ENCODE data around the gene USP20. TPM values are rescaled to one million over a fixed set of nuclear protein-coding genes. Genes with fewer than 3 reads are reported as not detected.

Gene USP20
- 7.4 and 7.8 TPM in 2 replicates for total RNA-seq

GRCh38 chr9:129835128-129835859, at the start of gene USP20, which contains the start of gene C9orf78:
TSS of gene USP20 (plus strand) at chr9:129835458. CDS start at chr9:129852556, 17,098 bp downstream.
TSS of gene C9orf78 (minus strand) at chr9:129835275. CDS start at chr9:129835221, 54 bp downstream.

GRCh38 chr9:129802833-129803675, 32.2 kb upstream of the USP20 start, which contains the start of gene TOR1B:
TSS of gene TOR1B (plus strand) at chr9:129803184. CDS start at chr9:129803213, 29 bp downstream.

GRCh38 chr9:129823935-129824601, 11.2 kb upstream of the USP20 start, which contains the start of gene TOR1A:
TSS of gene TOR1A (minus strand) at chr9:129824136. CDS start at chr9:129824085, 51 bp downstream.

Small RNA genes lying within 50 kb of the gene (small RNA-seq; reads per million reads assigned to genes)
- 1.4 reads per million, percentile 58 among the genes with 10 or more reads in this experiment for gene MIR6855

Other genes starting within 250 kb of the USP20 start
- gene C9orf50, start 214.4 kb upstream of the USP20 start, total RNA-seq: 0.11 TPM in 1 of 2 replicates, not detected in the other
- 25.1 and 26.4 TPM in 2 replicates for gene NTMT1, start 209.3 kb upstream of the USP20 start, total RNA-seq
- 17.1 and 19.7 TPM in 2 replicates for gene ASB6, start 193.3 kb upstream of the USP20 start, total RNA-seq
- 20.9 and 25.9 TPM in 2 replicates for gene PRRX2, start 169.8 kb upstream of the USP20 start, total RNA-seq
- 27.6 and 38.0 TPM in 2 replicates for gene PTGES, start 82.4 kb upstream of the USP20 start, total RNA-seq
- gene TOR1B, start 32.3 kb upstream of the USP20 start, total RNA-seq: 24.7 and 32.5 TPM in 2 replicates
- gene TOR1A, start 11.3 kb upstream of the USP20 start, total RNA-seq: 38.2 and 47.2 TPM in 2 replicates
- 36.2 and 38.0 TPM in 2 replicates for gene C9orf78, start 183 bp upstream of the USP20 start, total RNA-seq
- gene FNBP1, start 207.7 kb downstream of the USP20 start, total RNA-seq: 23.6 and 29.4 TPM in 2 replicates
- 33.8 and 36.3 TPM in 2 replicates for gene GPR107, start 218.4 kb downstream of the USP20 start, total RNA-seq